Upper lobe of right lung (tissue), 1 donor: ENCODE data around the gene RPS21. TPM values are rescaled to one million over a fixed set of nuclear protein-coding genes. Genes with fewer than 3 reads are reported as not detected.

Experiments
- ATAC-seq: fragments of 200-7000 bp; cut with Tn5 transposase; one replicate; pipeline ENCODE4 v1.9.1; 2020; ENCODE audit warnings: mild to moderate bottlenecking, moderate library complexity
- DNase-seq: peaks from one replicate; pipeline ENCODE4 v3.0.0-alpha.2; 2020
- H3K27ac ChIP-seq: fragments of 200-600 bp; one replicate; pipeline ENCODE4 v1.8.0; 2022
- H3K27me3 ChIP-seq: fragments of 200-600 bp; one replicate; pipeline ENCODE4 v1.8.0; 2022; ENCODE audit warnings: mild to moderate bottlenecking
- H3K36me3 ChIP-seq: fragments of 200-600 bp; one replicate; pipeline ENCODE4 v1.8.0; 2022
- H3K4me1 ChIP-seq: fragments of 200-600 bp; one replicate; pipeline ENCODE4 v1.8.0; 2022
- H3K4me3 ChIP-seq: fragments of 200-600 bp; one replicate; pipeline ENCODE4 v1.8.0; 2022; ENCODE audit warnings: mild to moderate bottlenecking
- H3K9me3 ChIP-seq: fragments of 200-600 bp; one replicate; pipeline ENCODE4 v1.8.0; 2022
- intact Hi-C: fragments of 100-400 bp; cut with DNase I; formaldehyde crosslinking; loops from one replicate; pipeline ENCODE4 v1.11.0; 2022
- total RNA-seq: library from RNA; stranded (reverse); fragmentation: NEBNext Ultra II Directional; extraction: Animal tissue kit (Norgen Biotek cat#: 25700); gene quantifications from one replicate; pipeline ENCODE4 v1.2.1, GENCODE V29; 2021
- TF ChIP-seq, protein P1 (sequence below): fragments of 200-600 bp; IDR thresholded peaks from one replicate; pipeline ENCODE4 v1.8.0; 2022; ENCODE audit warnings: antibody characterized with exemption
- donor health status: DM: no; HTN: yes; CAD: no; lungs with severe emphysema.

RPS21 gene
- total RNA-seq, 1 donor from 2014 or later, result 1,050 TPM

- no peak overlapping the region for H3K27ac ChIP-seq
- no peaks in the 10 kb centered on the region for H3K9me3 ChIP-seq
- intact Hi-C loops, result no loop called here
- H3K27me3 ChIP-seq, result no peaks in the 10 kb centered on the region
- H3K4me1 ChIP-seq, result peaks cover 4% of the 10 kb centered on the region
- peaks cover 35% of the 10 kb centered on the region for H3K36me3 ChIP-seq
- TF ChIP-seq, protein P1, sequence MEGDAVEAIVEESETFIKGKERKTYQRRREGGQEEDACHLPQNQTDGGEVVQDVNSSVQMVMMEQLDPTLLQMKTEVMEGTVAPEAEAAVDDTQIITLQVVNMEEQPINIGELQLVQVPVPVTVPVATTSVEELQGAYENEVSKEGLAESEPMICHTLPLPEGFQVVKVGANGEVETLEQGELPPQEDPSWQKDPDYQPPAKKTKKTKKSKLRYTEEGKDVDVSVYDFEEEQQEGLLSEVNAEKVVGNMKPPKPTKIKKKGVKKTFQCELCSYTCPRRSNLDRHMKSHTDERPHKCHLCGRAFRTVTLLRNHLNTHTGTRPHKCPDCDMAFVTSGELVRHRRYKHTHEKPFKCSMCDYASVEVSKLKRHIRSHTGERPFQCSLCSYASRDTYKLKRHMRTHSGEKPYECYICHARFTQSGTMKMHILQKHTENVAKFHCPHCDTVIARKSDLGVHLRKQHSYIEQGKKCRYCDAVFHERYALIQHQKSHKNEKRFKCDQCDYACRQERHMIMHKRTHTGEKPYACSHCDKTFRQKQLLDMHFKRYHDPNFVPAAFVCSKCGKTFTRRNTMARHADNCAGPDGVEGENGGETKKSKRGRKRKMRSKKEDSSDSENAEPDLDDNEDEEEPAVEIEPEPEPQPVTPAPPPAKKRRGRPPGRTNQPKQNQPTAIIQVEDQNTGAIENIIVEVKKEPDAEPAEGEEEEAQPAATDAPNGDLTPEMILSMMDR, result no peak
- no peak for ATAC-seq
- DNase-seq, result no peak
- no peak overlapping the region for H3K4me3 ChIP-seq
Measured at GRCh38 chr20:62347445-62347844, 39.5 kb upstream of the RPS21 start.

GRCh38 chr20:62348604-62349003 lies 38.3 kb upstream of the RPS21 start:
- H3K9me3 ChIP-seq, result no peaks in the 10 kb centered on the region
- H3K27me3 ChIP-seq, result no peaks in the 10 kb centered on the region
- ATAC-seq, result no peak
- peaks cover 12% of the 10 kb centered on the region for H3K4me1 ChIP-seq
- H3K4me3 ChIP-seq, result no peak overlapping the region
- no peak for DNase-seq
- TF ChIP-seq, protein P1, result no peak
- intact Hi-C loops, result no loop called here
- H3K27ac ChIP-seq, result no peak overlapping the region
- peaks cover 26% of the 10 kb centered on the region for H3K36me3 ChIP-seq

DNA sequence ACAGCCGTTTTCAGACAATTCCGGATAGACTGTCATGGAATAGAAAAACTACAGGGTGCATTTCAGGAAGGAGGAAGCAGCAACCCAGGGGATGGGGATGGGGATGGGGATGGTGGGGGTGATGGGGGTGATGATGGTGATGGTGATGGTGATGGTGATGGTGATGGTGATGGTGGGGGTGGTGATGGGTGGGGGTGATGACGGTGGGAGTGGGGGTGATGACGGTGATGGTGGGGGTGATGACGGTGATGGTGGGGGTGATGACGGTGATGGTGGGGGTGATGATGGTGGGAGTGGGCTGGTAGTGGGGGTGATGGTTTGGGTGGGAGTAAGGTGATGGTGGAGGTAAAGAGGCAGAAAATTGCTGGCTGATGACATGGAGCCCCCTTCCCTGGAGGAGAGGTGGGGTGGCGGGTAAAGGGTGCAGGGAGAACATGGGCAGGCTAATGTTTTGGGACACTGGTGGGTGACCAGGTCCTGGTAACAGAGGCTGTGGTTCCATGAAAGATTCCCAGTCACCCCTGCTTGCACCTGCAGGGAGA lies 37.3 kb upstream of the RPS21 start:
- H3K27ac ChIP-seq, result peak overlapping the region; percentile 68
- no peak for DNase-seq

GRCh38 chr20:62350098-62350628 lies 36.7 kb upstream of the RPS21 start:
- intact Hi-C loops, result no loop called here
- H3K27ac ChIP-seq, result peak overlapping the region; percentile 68
- no peaks in the 10 kb centered on the region for H3K9me3 ChIP-seq
- peaks cover 17% of the 10 kb centered on the region for H3K4me1 ChIP-seq
- H3K36me3 ChIP-seq, result peaks cover 16% of the 10 kb centered on the region
- ATAC-seq, result peak; percentile 72
- TF ChIP-seq, protein P1, result no peak
- DNase-seq, result peak; percentile 84
- H3K4me3 ChIP-seq, result no peak overlapping the region
- H3K27me3 ChIP-seq, result no peaks in the 10 kb centered on the region

More for the DNA sequence above, 37.3 kb upstream of the RPS21 start:
- H3K36me3 ChIP-seq, result peaks cover 20% of the 10 kb centered on the region
- no peaks in the 10 kb centered on the region for H3K27me3 ChIP-seq
- TF ChIP-seq, protein P1, result no peak
- H3K4me1 ChIP-seq, result peaks cover 12% of the 10 kb centered on the region
- H3K4me3 ChIP-seq, result no peak overlapping the region
- H3K9me3 ChIP-seq, result no peaks in the 10 kb centered on the region
- intact Hi-C loops, result no loop called here
- no peak for ATAC-seq

DNA sequence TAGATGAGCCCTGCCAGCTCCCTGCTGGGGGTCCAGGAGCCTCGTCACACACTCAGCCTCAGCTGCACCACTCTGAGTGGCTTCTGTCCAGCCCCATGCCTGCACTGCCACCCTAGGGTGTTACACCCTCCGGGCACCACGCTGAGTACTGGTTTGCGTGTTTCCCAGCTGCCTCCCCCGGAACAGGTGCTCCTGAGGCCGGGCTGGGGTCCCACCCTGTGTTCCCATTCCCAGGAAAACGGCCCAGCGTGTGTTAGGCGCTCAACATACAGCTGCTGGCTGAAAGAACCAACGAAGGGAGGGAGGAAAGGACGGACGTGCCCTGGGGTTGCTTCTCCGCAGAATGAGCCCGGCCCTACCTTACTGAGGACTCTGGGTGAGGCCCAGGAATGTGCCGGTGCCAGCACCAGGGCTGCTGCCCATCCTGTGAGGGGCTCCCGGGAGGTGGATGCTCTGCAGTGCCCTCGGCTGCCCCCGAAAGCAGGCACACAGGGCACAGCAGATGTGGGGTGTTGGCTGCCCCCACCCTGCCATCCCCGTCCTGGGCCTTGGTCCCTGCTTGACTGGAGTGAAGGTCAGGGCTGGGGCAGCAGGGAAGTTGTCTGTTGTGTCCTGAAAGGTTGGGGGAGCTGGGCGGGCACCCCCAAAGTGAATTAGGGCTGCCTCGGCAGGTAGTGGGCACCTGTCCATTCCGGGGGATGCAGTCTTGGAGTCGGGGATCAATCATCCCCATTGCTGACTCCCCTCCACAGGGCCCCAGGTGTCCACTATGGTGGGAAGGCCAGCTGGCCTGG lies 36.1 kb upstream of the RPS21 start:
- intact Hi-C loops, result no loop called here
- ATAC-seq, result peak; percentile 13

More for the DNA sequence above, 36.1 kb upstream of the RPS21 start:
- no peaks in the 10 kb centered on the region for H3K9me3 ChIP-seq
- no peak for DNase-seq
- TF ChIP-seq, protein P1, result no peak
- H3K36me3 ChIP-seq, result peaks cover 14% of the 10 kb centered on the region
- H3K27ac ChIP-seq, result peak overlapping the region; percentile 68
- H3K4me3 ChIP-seq, result no peak overlapping the region
- no peaks in the 10 kb centered on the region for H3K27me3 ChIP-seq
- H3K4me1 ChIP-seq, result peaks cover 24% of the 10 kb centered on the region
